Rectal smooth muscle tissue (tissue), 1 donor: ENCODE data around the gene VSIG1.

Experiments used
- H3K27ac ChIP-seq: one replicate; pipeline ENCODE4 v1.7.0; 2013; ENCODE audit warnings: low read depth, low read length, inconsistent platforms
- H3K27me3 ChIP-seq: one replicate; pipeline ENCODE4 v1.7.0; 2013; ENCODE audit warnings: low read length; ENCODE audit not compliant: control insufficient read depth, insufficient read depth
- H3K36me3 ChIP-seq: one replicate; pipeline ENCODE4 v1.7.0; 2013; ENCODE audit warnings: low read length; ENCODE audit not compliant: control insufficient read depth, insufficient read depth
- H3K4me1 ChIP-seq: one replicate; pipeline ENCODE4 v1.7.0; 2013; ENCODE audit warnings: low read length; ENCODE audit not compliant: control insufficient read depth, insufficient read depth
- H3K4me3 ChIP-seq: one replicate; pipeline ENCODE4 v1.7.0; 2013; ENCODE audit warnings: low read length
- H3K9ac ChIP-seq: one replicate; pipeline ENCODE4 v1.7.0; 2013; ENCODE audit warnings: low read length

VSIG1 gene

GRCh38 chrX:108029928-108030711, 14.7 kb upstream of the VSIG1 start:
- Histone ChIP-seq H3K27ac (no peak overlapping the region), H3K4me1 (no peaks in the 10 kb centered on the region), H3K9ac (no peak overlapping the region), H3K27me3 (no peaks in the 10 kb centered on the region), H3K36me3 (no peaks in the 10 kb centered on the region), H3K4me3 (no peak overlapping the region)

GRCh38 chrX:108032944-108033343, 11.9 kb upstream of the VSIG1 start:
- Histone ChIP-seq H3K4me3 (no peak overlapping the region), H3K27ac (no peak overlapping the region), H3K4me1 (no peaks in the 10 kb centered on the region), H3K9ac (no peak overlapping the region), H3K27me3 (no peaks in the 10 kb centered on the region), H3K36me3 (no peaks in the 10 kb centered on the region)

- Histone ChIP-seq H3K9ac (no peak overlapping the region), H3K36me3 (no peaks in the 10 kb centered on the region), H3K4me1 (no peaks in the 10 kb centered on the region), H3K27ac (no peak overlapping the region), H3K4me3 (no peak overlapping the region), H3K27me3 (no peaks in the 10 kb centered on the region)
Observed at GRCh38 chrX:108033890-108034289, 11.0 kb upstream of the VSIG1 start.

- no peak overlapping the region for H3K27ac ChIP-seq
- H3K27me3 ChIP-seq = no peaks in the 10 kb centered on the region
- no peak overlapping the region for H3K9ac ChIP-seq
Observed at GRCh38 chrX:108034725-108035124, 10.1 kb upstream of the VSIG1 start.

GRCh38 chrX:108036298-108036973, 8.4 kb upstream of the VSIG1 start:
- Histone ChIP-seq H3K36me3 (no peaks in the 10 kb centered on the region), H3K27ac (no peak overlapping the region), H3K9ac (no peak overlapping the region), H3K4me3 (no peak overlapping the region), H3K4me1 (no peaks in the 10 kb centered on the region), H3K27me3 (no peaks in the 10 kb centered on the region)

More at GRCh38 chrX:108034725-108035124, 10.1 kb upstream of the VSIG1 start:
- Histone ChIP-seq H3K4me3 (no peak overlapping the region), H3K36me3 (no peaks in the 10 kb centered on the region), H3K4me1 (no peaks in the 10 kb centered on the region)

- no peaks in the 10 kb centered on the region for H3K36me3 ChIP-seq
- no peak overlapping the region for H3K9ac ChIP-seq
- H3K4me1 ChIP-seq = no peaks in the 10 kb centered on the region
- no peak overlapping the region for H3K27ac ChIP-seq
- no peak overlapping the region for H3K4me3 ChIP-seq
- no peaks in the 10 kb centered on the region for H3K27me3 ChIP-seq
Observed at GRCh38 chrX:108049649-108050048, 4.8 kb downstream of the VSIG1 start.

- H3K27me3 ChIP-seq = no peaks in the 10 kb centered on the region
- no peak overlapping the region for H3K4me3 ChIP-seq
- H3K9ac ChIP-seq = no peak overlapping the region
- no peaks in the 10 kb centered on the region for H3K4me1 ChIP-seq
- no peaks in the 10 kb centered on the region for H3K36me3 ChIP-seq
- no peak overlapping the region for H3K27ac ChIP-seq
Observed at GRCh38 chrX:108053218-108053617, 8.4 kb downstream of the VSIG1 start.

- H3K27me3 ChIP-seq = no peaks in the 10 kb centered on the region
- no peak overlapping the region for H3K9ac ChIP-seq
- H3K36me3 ChIP-seq = no peaks in the 10 kb centered on the region
- H3K4me1 ChIP-seq = no peaks in the 10 kb centered on the region
- no peak overlapping the region for H3K4me3 ChIP-seq
- H3K27ac ChIP-seq = no peak overlapping the region
Observed at GRCh38 chrX:108055546-108055945, 10.7 kb downstream of the VSIG1 start.

GRCh38 chrX:108059801-108060200, 14.9 kb downstream of the VSIG1 start:
- no peak overlapping the region for H3K4me3 ChIP-seq
- no peak overlapping the region for H3K27ac ChIP-seq
- no peaks in the 10 kb centered on the region for H3K27me3 ChIP-seq
- no peaks in the 10 kb centered on the region for H3K36me3 ChIP-seq
- no peaks in the 10 kb centered on the region for H3K4me1 ChIP-seq
- no peak overlapping the region for H3K9ac ChIP-seq

GRCh38 chrX:108064001-108064400, 19.1 kb downstream of the VSIG1 start:
- H3K9ac ChIP-seq = no peak overlapping the region
- no peaks in the 10 kb centered on the region for H3K4me1 ChIP-seq
- no peak overlapping the region for H3K27ac ChIP-seq
- H3K27me3 ChIP-seq = peaks cover 2% of the 10 kb centered on the region
- no peak overlapping the region for H3K4me3 ChIP-seq
- no peaks in the 10 kb centered on the region for H3K36me3 ChIP-seq

GRCh38 chrX:108064613-108065012, 19.7 kb downstream of the VSIG1 start:
- Histone ChIP-seq H3K4me1 (no peaks in the 10 kb centered on the region), H3K4me3 (no peak overlapping the region), H3K36me3 (no peaks in the 10 kb centered on the region), H3K9ac (no peak overlapping the region), H3K27ac (no peak overlapping the region), H3K27me3 (peaks cover 2% of the 10 kb centered on the region)

GRCh38 chrX:108068121-108068520, 23.3 kb downstream of the VSIG1 start:
- Histone ChIP-seq H3K27me3 (peaks cover 2% of the 10 kb centered on the region), H3K27ac (no peak overlapping the region), H3K4me1 (no peaks in the 10 kb centered on the region), H3K9ac (no peak overlapping the region), H3K36me3 (no peaks in the 10 kb centered on the region), H3K4me3 (no peak overlapping the region)

GRCh38 chrX:108070891-108071290, 26.0 kb downstream of the VSIG1 start:
- H3K36me3 ChIP-seq = no peaks in the 10 kb centered on the region
- no peaks in the 10 kb centered on the region for H3K4me1 ChIP-seq
- H3K27me3 ChIP-seq = peaks cover 2% of the 10 kb centered on the region
- no peak overlapping the region for H3K9ac ChIP-seq
- H3K27ac ChIP-seq = no peak overlapping the region
- no peak overlapping the region for H3K4me3 ChIP-seq
